ENCODE data around the gene MRPL14.

MRPL14 gene

DNA sequence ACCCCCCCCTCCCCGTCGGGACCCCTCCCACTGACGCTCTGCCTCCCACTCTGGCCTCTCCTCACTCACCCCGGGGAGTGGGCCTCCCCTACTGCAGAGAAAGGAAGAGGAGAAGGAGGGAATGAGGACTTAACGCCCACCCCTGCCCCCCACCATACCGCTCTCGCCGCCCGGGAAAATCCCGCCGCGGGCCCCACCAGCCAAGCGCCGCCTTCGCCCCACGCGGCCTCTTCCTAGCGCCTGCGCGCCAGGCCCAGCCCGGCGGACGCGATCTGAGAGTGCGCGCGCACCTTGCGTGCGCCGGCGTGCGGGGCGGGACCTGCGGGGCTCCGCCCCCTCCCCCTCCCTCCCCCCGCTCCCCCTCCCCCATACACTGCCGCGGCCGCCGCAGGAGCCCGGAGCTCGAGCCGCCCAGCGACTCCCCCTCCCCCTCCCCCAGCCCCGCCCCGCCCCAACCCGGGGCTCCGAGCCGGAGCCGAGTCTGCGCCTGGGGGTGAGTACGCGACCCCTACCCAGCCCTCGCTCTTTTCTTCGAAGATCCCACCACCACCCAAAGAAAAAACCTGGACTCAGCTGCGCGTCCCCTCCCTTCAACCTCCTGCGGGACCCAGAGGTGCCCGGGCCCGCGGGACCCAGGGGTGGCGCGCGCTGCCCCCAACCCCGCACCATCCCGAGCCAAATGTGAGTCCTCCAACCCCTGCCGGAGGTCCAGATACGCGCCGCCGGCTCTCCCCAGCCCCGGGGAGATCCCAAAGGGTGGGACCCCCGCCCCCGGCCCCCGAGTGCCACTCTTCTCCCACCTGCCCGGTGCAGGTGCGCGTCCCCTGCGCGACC lies at the start of gene MRPL14, which contains the start of gene TMEM63B:
MRPL14 (minus strand) TSS at position 267 of the 834 bp plus-strand sequence. CDS start 10,841 bp downstream, outside the sequence.
TMEM63B (plus strand) TSS at position 369 of the 834 bp plus-strand sequence. CDS start 7,031 bp downstream, outside the sequence.
- DNase-seq (ENCODE audit: low read depth in 2 of 2): peak; percentile 78 to 89

DNA sequence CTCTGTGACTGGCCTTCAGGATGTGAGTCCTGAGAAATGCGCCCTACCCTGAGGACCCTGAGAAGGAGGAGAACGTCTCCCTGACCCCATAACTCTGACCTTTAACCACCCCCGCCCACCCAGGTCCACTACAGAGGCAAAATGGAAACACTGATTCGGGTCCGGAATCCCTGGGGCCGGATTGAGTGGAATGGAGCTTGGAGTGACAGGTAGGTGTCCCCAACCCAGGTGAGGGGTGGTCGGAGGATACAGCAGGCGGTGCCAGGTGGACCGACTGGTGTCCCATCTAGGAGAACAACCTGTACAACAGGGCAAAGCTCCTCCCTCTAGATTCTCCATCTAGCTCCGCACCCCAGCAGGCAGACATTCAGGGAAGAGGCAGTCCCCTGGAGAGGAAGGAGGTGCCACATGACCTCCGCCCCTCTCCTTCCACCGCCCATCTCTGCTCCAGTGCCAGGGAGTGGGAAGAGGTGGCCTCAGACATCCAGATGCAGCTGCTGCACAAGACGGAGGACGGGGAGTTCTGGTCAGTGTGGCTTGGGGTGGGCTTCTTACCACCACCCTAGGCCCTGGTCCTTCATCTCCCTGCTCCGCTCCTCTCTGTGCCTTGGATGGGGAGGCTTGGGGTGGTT lies 49.0 kb upstream of the MRPL14 start:
- no peak for DNase-seq (ENCODE audit: low read depth in 2 of 2)

DNA sequence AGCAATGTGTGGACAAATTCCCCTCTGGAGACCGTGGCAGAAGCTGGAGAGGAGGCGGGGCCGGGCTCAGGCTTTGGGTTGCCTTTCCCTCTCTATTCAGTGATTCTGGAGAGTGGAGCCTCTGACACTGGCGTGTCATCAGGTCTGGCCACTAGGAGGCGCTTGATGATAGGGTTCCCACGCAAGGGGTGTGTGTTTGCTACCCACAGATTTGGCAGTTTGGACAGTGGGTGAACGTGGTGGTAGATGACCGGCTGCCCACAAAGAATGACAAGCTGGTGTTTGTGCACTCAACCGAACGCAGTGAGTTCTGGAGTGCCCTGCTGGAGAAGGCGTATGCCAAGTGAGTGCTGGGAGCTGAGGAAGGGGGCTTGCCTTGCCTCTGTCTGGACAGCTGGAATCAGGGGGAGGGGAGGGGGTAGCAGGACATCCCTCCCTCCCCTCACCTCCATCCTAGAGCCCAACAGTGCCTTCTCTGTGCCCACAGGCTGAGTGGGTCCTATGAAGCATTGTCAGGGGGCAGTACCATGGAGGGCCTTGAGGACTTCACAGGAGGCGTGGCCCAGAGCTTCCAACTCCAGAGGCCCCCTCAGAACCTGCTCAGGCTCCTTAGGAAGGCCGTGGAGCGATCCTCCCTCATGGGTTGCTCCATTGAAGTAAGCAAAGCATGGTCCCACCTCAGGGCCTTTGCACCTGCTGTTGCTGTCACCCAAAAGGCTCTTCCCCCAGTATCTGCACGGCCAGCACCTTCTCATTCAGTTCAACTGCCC lies 45.7 kb upstream of the MRPL14 start:
- DNase-seq (ENCODE audit: low read depth in 2 of 2): peak; percentile 47 to 67

DNA sequence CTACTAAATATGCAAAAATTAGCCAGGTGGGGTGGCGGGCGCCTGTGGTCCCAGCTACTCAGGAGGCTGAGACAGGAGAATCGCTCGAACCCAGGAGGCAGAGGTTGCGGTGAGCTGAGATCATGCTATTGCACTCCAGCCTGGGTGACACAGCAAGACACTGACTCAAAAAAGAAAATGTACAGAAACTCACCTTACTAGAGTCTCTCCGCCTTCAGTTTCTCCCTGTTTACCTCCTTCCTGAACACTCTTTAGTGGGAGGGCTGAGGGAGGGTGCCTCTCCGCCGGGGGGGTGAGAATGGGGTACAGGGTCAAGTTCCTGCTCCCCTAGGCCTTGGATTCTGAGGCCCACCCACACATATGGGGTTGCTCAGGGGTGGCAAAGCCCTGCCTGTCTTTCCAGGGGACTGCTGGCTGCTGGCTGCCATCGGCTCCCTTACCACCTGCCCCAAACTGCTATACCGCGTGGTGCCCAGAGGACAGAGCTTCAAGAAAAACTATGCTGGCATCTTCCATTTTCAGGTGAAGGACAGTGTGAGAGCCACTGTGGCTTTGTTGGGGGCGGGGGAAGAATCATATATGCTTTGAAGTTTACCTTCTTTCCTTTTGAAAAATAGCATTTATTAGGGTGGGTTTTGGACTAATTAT lies 44.8 kb upstream of the MRPL14 start:
- no peak for DNase-seq (ENCODE audit: low read depth in 2 of 2)

DNA sequence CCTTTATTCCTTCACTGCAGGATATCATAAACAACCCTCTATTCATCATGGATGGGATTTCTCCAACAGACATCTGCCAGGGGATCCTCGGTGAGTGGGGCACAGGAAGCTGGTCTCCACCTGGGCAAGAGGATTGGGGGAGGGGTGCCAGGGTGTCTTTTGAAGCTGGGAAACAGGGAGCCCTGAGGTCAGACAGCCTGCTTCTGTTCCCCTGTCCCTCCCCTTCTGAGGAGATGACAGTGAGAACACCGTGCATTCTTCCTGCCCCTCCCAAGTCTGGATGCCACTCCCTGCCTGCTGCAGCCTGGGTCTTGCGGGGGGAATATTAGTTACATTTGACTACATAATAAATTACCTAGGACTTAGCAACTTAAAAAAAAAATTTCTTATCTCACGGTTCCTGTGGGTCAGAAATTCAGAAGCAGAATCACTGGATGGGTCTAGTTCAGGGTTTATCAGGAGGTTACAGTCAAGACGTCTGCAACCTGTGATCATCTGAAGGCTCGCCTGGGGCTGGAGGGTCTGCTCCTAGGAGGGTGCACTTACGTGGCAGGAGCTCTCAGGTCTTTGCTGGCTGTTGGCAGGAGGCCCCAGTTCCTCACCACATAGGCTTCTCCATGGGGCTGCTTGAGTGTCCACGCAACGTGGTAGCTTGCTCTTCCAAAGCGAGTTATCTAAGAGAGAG lies 42.8 kb upstream of the MRPL14 start:
- DNase-seq (ENCODE audit: low read depth in 2 of 2): no peak

DNA sequence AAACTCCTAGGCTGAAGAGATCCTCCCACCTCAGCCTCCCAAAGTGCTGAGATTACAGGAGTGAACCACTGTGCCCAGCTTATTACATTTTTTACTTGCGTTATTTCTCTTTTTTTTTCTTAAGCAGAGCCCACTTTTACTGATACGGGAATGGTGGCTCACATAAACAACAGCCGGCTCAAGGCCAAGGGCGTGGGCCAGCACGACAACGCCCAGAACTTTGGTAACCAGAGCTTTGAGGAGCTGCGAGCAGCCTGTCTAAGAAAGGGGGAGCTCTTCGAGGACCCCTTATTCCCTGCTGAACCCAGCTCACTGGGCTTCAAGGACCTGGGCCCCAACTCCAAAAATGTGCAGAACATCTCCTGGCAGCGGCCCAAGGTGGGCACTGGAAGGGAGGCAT lies 41.9 kb upstream of the MRPL14 start:
- no peak for DNase-seq (ENCODE audit: low read depth in 2 of 2)

DNA sequence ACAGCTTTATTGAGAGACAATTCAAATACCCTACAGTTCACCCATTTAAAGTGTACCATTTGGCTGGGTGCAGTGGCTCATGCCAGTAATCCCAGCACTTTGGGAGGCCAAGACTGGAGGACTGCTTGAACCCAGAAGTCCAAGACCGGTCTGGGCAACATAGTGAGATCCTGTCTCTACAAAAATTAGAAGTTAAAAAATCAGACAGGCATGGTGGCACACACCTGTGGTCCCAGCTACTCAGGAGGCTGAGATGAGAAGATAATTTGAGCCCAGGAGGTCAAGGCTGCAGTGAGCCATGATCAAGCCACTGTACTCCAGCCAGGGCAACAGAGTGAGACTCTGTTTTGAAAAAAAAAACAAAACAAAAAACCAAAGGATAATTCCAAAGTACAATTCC lies 40.3 kb upstream of the MRPL14 start:
- DNase-seq (ENCODE audit: low read depth in 2 of 2): no peak

DNA sequence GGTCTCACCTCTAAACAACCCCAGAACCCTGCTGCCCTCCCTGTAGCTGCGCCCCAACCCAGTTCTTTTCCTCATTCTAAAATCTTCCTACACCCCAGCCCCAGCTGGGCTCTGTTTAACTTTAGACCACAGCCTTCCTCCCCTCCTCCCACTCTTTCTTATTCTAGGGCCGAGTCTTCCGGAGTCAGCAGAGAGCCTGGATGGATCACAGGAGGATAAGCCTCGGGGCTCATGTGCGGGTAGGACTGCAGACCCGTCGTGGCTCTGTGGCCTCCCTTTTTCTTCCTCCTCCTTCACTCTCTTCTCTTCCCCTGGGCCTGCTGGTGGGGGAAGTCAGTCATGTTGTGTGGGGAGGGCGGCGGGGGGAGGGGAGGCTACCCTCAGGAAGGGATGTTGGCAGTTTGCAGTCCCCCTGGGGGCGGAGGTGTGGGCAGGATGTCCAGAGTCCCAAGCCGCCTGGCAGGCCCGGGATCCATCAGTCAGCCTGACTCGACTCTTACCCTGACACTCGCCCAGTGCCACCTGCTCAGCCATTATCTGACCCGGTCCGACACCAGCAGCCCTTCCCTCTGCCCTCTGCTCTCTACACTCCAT lies 39.4 kb upstream of the MRPL14 start:
- no peak for DNase-seq (ENCODE audit: low read depth in 2 of 2)

DNA sequence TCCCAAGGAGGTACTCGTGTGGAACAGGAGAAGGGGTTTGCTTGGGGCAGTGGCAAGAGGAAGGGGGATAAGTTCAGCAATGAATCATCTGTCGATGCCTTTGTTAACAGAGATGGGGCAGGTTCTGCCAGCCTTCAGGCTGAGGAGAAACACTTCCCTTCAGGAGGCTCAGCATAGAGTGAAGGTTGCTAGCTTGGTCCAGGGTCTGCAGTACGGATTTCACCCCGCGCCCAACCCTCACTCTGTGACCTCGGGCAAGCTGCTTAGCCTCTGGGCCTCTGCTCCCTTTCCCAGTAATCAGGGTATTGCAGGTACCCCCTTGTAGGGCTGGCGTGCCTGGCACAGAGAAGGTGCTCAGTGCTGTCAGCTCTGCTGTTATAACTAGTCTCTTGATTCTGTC lies 38.9 kb upstream of the MRPL14 start:
- DNase-seq (ENCODE audit: low read depth in 2 of 2): no peak

DNA sequence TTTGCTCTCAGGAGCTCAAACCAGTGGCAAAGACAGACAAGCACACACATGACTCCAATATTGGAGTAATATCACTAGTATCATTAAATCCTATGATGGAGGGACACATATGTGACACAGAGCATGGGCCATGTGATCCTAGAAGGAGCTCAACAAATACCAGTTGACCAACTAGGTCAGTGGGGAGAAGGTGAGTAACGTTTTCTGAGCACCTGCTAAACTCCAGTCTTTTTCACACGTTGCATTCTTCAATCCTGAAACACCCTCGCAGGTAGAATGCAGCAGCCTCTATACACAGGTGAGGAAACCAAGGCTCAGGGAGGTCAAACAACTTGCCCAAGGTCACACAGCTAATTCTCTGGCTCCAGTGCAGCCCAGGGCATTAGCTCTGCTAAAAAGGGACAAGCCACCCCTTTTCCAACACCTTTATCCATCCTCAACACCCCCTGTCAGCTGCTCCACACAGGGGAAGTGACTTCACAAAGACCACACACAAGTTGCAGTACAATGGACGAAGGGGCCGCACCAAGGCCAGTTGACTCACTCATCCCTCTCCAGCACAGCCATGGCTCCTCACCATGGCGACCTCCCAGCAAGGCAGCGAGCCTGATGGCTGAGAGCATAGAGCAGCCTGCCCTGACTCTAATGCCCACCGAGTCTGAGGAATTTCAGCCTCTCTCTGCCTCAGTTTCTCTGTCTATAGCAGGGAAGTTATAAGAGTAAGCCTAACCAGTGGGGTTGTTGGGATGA lies 35.8 kb upstream of the MRPL14 start:
- DNase-seq (ENCODE audit: low read depth in 2 of 2): no peak

DNA sequence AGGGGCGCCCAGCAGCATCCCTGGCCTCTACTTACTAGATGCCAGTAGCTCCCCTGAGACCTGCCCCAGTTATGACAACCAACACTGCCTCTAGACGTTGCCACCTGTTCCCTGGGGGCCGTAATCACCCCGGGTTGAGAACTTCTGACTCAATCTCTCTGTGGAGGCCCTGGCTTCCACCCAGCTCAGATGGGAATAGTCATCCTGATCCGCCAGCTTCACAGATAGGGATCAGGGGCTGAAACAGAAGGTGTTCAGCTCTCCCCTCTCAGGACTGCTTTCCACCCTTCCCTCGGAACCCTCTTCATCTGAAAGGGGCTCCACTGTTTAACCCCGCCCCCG lies 34.7 kb upstream of the MRPL14 start:
- no peak for DNase-seq (ENCODE audit: low read depth in 2 of 2)

DNA sequence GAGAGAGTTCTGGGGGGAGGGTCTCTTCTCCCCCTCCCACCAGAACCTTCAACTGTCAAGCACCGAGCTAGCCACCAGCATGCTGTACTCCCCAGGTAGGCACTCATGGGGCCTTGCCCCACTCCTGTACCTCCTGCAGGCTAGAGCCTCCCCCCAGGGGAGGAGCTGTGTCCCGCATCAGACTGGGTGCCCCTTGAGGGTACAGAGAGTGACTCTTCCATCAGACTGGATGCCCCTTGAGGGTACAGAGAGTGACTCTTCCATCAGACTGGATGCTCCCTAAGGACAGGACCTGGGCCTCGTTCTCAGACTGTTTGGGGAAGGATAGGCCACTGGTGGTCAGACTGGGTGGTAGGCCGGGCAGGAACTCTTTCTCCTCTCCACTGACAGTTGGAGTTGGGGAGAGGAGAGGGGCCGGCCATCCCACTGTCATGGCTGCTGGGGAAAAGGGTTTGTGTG lies 31.5 kb upstream of the MRPL14 start, which contains the start of gene CAPN11:
CAPN11 (plus strand) TSS at position 51 of the 459 bp plus-strand sequence; CDS start at position 80, 29 bp downstream.
- DNase-seq (ENCODE audit: low read depth in 2 of 2): no peak

DNA sequence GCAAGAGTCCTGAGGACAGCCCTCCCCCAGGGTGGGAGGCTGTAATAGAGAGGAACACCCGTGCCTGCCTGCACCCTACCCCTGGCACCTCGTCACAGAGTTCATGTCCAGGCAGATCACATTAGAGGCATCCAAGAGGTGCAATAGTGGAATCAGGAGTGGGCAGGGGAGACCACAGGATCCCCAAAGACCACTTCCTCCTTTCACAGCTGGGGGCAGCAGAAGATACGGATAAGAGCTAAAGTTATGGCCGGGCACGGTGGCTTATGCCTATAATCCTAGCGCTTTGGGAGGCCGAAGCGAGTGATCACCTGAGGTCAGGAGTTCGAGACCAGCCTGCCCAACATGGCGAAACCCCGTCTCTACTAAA lies 29.9 kb upstream of the MRPL14 start:
- DNase-seq (ENCODE audit: low read depth in 2 of 2): no peak

DNA sequence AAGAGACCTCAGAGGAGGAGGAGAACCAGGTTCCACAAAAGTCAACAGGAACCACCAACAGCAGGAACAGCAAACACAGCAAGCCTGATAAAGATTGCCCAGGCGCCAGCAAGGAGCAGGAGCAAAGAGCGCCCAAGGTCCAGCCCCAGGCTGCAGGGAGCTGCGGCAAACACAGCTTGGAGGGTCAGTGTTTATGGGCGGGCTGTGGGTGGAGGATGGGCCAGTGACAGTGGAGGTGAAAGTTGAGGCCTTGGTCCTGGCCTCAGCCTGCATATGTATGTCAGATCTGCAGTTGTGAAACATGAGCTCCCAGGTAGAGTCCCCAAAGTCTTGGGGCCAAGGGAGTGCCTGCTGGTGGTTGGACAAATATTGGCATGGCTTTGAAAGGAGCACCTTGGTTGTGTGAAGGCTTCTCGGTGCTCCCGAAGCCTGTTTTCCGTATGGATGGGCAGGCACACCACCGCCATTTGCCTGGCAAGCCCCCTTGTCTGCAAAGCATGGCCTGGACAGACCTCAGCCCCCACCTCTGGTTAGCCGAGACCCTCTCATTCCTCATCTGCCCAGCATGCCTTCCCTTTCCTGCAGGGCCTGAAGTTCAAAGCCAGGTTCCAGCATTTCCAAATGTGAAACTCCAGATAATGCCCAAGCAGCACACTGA lies 29.4 kb upstream of the MRPL14 start:
- DNase-seq (ENCODE audit: low read depth in 2 of 2): no peak

DNA sequence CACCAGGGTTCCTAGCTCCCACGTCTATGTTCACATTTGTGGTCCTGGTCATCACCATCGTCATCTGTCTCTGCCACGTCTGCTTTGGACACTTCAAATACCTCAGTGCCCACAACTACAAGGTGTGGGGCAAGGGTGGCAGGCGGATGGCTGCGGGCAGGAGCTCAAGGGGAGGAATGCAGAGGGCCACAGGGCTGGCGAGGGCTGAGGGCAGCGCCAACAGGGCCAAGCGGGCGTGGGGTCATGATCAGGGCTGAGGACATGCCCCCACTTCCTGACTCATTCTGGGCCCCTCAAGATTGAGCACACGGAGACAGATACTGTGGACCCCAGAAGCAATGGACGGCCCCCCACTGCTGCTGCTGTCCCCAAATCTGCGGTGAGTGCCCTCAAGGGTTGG lies 26.8 kb upstream of the MRPL14 start:
- no peak for DNase-seq (ENCODE audit: low read depth in 2 of 2)

DNA sequence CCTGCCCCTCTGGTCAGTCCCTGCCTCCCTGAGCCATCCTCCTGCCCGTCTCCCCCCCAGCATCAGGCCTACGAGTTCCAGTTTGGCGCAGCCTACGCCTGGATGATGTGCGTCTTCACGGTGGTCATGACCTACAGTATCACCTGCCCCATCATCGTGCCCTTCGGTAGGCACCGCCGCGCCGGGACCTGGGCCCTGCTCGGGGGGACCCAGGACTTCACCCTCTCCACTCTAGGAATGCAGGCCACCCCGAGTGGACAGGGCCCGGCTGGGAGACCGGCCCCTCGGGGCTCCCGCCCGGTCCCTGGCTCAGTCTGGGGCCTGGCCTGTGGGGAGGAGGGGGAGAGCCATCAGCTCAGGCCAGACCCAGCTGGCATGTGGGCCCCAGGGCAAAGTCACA lies 25.3 kb upstream of the MRPL14 start:
- DNase-seq (ENCODE audit: low read depth in 2 of 2): no peak

DNA sequence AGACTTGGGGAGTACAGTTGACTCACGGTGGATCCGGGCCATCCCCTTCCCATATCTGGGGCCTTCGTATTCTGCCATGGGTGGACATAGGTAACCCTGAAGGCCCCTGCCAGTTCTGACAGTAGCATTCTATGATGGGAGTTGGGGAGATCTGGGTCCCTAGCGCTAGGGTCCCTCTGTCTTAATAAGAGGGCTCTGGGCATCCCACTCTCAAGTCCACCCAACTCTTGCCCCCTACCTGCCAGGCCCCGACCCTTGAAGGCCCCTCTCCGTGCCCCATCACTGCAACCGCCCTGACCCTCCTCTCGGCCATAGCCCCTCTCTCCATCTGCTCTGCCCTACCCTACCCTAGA lies 24.8 kb upstream of the MRPL14 start:
- DNase-seq (ENCODE audit: low read depth in 2 of 2): no peak

DNA sequence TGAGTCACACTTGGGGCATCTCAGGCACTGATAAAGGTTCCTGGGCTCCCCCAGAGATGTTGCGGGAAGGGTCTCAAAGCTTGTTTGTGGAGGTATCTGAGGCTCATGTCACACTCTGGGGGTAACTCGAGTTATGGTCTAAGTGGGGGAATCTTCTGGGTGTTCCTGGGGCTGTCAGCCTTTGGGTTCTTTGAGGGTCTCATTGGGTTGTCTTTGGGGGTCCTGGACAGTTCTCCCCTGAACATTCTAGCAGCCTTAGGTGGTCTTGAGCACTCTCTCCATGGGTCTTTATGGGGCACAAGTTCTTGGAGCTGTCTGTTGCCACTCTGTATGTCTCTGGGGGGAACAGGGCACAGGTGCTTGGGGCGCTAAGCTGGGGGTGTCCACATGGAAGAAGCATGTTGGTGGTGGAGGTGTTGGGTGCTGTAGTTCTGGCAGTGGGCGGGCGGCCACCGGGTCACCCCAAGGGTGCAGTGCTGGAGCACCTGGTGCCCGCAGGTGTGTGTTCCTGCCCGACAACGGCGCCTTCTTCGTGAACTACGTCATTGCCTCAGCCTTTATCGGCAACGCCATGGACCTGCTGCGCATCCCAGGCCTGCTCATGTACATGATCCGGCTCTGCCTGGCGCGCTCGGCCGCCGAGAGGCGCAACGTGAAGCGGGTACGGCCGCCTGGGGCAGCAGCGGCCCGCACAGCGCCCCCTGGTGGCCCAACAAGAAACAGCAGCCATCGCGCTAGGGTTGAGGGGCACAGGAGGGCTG lies 24.3 kb upstream of the MRPL14 start:
- peak; percentile 64 for DNase-seq (ENCODE audit: low read depth in 2 of 2)
